ENCODE data around the gene KRT27. TPM values are rescaled to one million over a fixed set of nuclear protein-coding genes. Genes with fewer than 3 reads are reported as not detected.

Gene KRT27
- total and polyA plus RNA-seq, 9 of the 15 experiments (the other 6 are each of a cell fraction or from before 2014, with no cell fraction given) = 0.10 TPM; not detected in 8

DNA sequence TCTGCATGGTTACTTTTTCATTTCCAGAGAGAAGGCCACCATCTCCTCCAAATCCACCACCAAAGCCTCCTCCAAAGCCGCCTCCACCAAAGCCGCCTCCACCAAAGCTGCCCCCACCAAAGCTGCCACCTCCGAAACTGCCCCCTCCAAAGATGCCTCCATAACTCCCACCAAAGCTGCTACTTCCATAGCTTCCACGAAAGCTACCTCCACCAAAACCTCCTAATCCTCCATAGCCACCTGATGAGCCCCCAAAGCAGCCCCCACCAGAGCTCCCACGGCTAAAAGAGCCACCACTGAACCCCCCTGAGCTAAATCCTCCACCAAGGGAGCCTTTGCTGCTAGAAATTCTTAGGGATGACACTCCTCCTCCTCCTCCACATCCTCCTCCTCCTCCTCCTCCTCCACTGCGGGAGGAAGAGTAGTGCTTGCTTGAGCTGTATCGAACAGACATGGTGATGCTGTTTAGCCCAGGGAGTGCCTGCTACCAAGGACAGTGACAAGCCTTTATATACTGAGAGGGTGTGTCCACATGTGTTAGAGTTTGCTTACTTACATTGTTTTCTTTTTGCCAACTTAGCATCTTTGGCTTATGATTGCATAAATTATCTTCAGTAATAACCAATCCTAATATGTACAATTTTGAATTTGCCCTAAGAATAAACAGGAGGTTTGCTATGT lies 39.9 kb upstream of the KRT27 start, which contains the start of gene KRT10 (continued):
- TF ChIP-seq PHB2 (IDR thresholded peaks at IDR 0.05; ENCODE audit: low read depth) = no peak
- TF ChIP-seq RCOR1 (IDR thresholded peaks at IDR 0.05; ENCODE audit: borderline replicate concordance in 1 of 2, low read depth in 2 of 2, low read length in 2 of 2) = peak in 1 of 2 experiments; percentile 32; a peak in 1 of 4 replicates
- TF ChIP-seq U2AF1 (optimal IDR thresholded peaks at IDR 0.05; ENCODE audit: low read depth, low read length) = no peak
- TF ChIP-seq, protein P1, sequence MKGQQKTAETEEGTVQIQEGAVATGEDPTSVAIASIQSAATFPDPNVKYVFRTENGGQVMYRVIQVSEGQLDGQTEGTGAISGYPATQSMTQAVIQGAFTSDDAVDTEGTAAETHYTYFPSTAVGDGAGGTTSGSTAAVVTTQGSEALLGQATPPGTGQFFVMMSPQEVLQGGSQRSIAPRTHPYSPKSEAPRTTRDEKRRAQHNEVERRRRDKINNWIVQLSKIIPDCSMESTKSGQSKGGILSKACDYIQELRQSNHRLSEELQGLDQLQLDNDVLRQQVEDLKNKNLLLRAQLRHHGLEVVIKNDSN (CRISPR knock-in tag; IDR thresholded peaks at IDR 0.05) = no peak
- TF ChIP-seq, protein P2, sequence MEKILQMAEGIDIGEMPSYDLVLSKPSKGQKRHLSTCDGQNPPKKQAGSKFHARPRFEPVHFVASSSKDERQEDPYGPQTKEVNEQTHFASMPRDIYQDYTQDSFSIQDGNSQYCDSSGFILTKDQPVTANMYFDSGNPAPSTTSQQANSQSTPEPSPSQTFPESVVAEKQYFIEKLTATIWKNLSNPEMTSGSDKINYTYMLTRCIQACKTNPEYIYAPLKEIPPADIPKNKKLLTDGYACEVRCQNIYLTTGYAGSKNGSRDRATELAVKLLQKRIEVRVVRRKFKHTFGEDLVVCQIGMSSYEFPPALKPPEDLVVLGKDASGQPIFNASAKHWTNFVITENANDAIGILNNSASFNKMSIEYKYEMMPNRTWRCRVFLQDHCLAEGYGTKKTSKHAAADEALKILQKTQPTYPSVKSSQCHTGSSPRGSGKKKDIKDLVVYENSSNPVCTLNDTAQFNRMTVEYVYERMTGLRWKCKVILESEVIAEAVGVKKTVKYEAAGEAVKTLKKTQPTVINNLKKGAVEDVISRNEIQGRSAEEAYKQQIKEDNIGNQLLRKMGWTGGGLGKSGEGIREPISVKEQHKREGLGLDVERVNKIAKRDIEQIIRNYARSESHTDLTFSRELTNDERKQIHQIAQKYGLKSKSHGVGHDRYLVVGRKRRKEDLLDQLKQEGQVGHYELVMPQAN (IDR thresholded peaks at IDR 0.05; ENCODE audit: borderline replicate concordance) = peak; percentile 34; the same call in 1 of the 2 replicates
- TF ChIP-seq, protein P3, sequence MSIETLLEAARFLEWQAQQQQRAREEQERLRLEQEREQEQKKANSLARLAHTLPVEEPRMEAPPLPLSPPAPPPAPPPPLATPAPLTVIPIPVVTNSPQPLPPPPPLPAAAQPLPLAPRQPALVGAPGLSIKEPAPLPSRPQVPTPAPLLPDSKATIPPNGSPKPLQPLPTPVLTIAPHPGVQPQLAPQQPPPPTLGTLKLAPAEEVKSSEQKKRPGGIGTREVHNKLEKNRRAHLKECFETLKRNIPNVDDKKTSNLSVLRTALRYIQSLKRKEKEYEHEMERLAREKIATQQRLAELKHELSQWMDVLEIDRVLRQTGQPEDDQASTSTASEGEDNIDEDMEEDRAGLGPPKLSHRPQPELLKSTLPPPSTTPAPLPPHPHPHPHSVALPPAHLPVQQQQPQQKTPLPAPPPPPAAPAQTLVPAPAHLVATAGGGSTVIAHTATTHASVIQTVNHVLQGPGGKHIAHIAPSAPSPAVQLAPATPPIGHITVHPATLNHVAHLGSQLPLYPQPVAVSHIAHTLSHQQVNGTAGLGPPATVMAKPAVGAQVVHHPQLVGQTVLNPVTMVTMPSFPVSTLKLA (conservative IDR thresholded peaks at IDR 0.05) = peak; percentile 64 to 73
- no peak for TF ChIP-seq ZNF507 (tag; conservative IDR thresholded peaks at IDR 0.05)
- TF ChIP-seq ATF7 (IDR thresholded peaks at IDR 0.05) = no peak
- TF ChIP-seq, protein P4, sequence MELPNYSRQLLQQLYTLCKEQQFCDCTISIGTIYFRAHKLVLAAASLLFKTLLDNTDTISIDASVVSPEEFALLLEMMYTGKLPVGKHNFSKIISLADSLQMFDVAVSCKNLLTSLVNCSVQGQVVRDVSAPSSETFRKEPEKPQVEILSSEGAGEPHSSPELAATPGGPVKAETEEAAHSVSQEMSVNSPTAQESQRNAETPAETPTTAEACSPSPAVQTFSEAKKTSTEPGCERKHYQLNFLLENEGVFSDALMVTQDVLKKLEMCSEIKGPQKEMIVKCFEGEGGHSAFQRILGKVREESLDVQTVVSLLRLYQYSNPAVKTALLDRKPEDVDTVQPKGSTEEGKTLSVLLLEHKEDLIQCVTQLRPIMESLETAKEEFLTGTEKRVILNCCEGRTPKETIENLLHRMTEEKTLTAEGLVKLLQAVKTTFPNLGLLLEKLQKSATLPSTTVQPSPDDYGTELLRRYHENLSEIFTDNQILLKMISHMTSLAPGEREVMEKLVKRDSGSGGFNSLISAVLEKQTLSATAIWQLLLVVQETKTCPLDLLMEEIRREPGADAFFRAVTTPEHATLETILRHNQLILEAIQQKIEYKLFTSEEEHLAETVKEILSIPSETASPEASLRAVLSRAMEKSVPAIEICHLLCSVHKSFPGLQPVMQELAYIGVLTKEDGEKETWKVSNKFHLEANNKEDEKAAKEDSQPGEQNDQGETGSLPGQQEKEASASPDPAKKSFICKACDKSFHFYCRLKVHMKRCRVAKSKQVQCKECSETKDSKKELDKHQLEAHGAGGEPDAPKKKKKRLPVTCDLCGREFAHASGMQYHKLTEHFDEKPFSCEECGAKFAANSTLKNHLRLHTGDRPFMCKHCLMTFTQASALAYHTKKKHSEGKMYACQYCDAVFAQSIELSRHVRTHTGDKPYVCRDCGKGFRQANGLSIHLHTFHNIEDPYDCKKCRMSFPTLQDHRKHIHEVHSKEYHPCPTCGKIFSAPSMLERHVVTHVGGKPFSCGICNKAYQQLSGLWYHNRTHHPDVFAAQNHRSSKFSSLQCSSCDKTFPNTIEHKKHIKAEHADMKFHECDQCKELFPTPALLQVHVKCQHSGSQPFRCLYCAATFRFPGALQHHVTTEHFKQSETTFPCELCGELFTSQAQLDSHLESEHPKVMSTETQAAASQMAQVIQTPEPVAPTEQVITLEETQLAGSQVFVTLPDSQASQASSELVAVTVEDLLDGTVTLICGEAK (IDR thresholded peaks at IDR 0.05) = no peak
- TF ChIP-seq, protein P4 (CRISPR knock-in tag; IDR thresholded peaks at IDR 0.05) = no peak
- no peak for TF ChIP-seq HMGN3 (IDR thresholded peaks at IDR 0.05; ENCODE audit: borderline replicate concordance, extremely low read depth, insufficient read length, low read depth, low read length)
- TF ChIP-seq ZKSCAN8 (CRISPR knock-in tag; IDR thresholded peaks at IDR 0.05) = no peak
- no peak for TF ChIP-seq PURB (CRISPR knock-in tag; IDR thresholded peaks at IDR 0.05; ENCODE audit: low read depth)

All from K562 (cell line).